ACC112 (cell line): ENCODE data around the gene CRABP2.
A peak's percentile ranks its signal among the peaks of the same experiment; 100 is the strongest.

ENCODE experiments used
- H2AFZ ChIP-seq: fragments of 200-600 bp; sonication (generic); one replicate; pipeline ENCODE4 v1.6.0; 2017; ENCODE audit warnings: antibody characterized with exemption, low read length; ENCODE audit not compliant: unreplicated experiment
- H3K27ac ChIP-seq: fragments of 200-600 bp; sonication (generic); 2 replicates; pipeline ENCODE4 v1.5.1; 2014; ENCODE audit warnings: low read depth, mild to moderate bottlenecking, antibody characterized with exemption, low read length, moderate library complexity
- H3K27me3 ChIP-seq: fragments of 200-600 bp; sonication (generic); 2 replicates; pipeline ENCODE4 v1.6.1; 2014; ENCODE audit warnings: mild to moderate bottlenecking, antibody characterized with exemption, low read length, moderate library complexity, mixed read lengths; ENCODE audit not compliant: insufficient read depth
- H3K36me3 ChIP-seq: fragments of 200-600 bp; sonication (generic); 2 replicates; pipeline ENCODE4 v1.6.1; 2016; ENCODE audit warnings: mild to moderate bottlenecking, antibody characterized with exemption, low read length, moderate library complexity, mixed read lengths; ENCODE audit not compliant: insufficient read depth
- H3K4me1 ChIP-seq: fragments of 200-600 bp; sonication (generic); one replicate; pipeline ENCODE4 v1.6.1; 2016; ENCODE audit warnings: low read length, mixed read lengths; ENCODE audit not compliant: insufficient read depth, unreplicated experiment, control insufficient read depth
- H3K4me3 ChIP-seq: fragments of 200-600 bp; sonication (generic); 2 replicates; pipeline ENCODE4 v1.5.1; 2014; ENCODE audit warnings: mild to moderate bottlenecking, low read depth, low read length
- H3K79me2 ChIP-seq: fragments of 200-600 bp; sonication (generic); one replicate; pipeline ENCODE4 v1.6.0; 2016; ENCODE audit warnings: low read length; ENCODE audit not compliant: control insufficient read depth, unreplicated experiment, insufficient read depth

The CRABP2 gene

DNA sequence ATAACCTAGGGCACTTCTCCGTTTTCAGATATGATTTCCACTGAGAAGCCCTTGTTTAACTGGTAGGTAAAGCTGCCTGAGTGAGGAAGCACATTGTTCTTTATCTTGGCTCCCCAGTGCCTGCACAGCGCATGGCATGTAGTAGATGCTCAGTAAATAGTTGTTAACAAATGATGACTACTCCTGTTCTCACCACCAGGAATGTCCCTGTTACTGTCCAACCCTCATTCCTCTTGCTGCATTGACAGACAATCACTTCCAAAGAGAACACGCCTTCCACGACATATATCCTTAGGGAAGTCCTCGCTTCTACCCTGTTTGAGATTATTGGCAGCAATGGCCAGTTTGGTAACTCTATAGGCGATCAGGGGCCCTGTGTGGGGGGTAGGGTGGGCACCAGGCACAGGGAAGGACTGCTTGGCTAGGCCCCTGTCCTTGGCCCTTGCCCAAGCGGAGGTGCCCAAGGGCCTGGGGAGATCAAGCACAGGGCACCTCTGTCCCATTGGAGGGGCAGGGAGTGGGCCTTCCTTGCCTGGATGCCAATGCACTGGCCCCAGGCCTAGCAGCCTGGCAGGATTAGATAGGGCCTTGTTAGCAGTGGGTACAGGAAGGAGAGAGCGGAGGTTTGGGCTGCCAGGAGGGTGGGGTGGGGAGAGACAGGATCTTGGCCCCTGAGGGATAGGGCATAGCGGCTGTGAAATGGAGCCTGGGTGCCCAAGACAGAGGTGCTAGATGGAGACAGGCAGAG is 38.3 kb downstream of the CRABP2 start:
- H3K4me3 ChIP-seq: no peak overlapping the region
- no peaks in the 10 kb centered on the region for H3K27me3 ChIP-seq
- H3K36me3 ChIP-seq: no peaks in the 10 kb centered on the region
- H3K4me1 ChIP-seq: peaks cover 23% of the 10 kb centered on the region
- H2AFZ ChIP-seq: no peak overlapping the region
- no peak overlapping the region for H3K27ac ChIP-seq
- H3K79me2 ChIP-seq: no peaks in the 10 kb centered on the region

DNA sequence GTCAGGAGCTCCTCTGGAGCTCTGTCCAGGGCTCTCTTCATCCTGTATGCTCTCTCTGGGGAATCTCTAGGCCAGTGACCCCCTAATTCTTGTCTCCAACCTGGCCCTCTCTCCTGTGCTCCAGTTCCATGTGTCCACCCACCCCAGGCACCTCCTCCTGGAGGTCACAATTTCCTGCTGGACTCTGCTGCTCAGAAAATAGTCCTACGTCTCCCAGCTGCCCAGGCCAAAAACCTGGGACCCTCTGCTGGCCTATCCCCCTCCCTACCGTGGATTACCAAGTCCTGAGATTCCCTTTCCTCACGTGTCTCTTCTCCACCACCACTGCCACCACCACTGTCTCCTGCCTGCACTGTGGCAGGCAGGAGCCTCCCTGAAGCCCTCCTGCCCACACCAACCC is 39.8 kb downstream of the CRABP2 start:
- H2AFZ ChIP-seq: no peak overlapping the region
- no peaks in the 10 kb centered on the region for H3K27me3 ChIP-seq
- no peak overlapping the region for H3K4me3 ChIP-seq
- H3K4me1 ChIP-seq: peaks cover 37% of the 10 kb centered on the region
- no peaks in the 10 kb centered on the region for H3K36me3 ChIP-seq
- H3K79me2 ChIP-seq: no peaks in the 10 kb centered on the region
- no peak overlapping the region for H3K27ac ChIP-seq

DNA sequence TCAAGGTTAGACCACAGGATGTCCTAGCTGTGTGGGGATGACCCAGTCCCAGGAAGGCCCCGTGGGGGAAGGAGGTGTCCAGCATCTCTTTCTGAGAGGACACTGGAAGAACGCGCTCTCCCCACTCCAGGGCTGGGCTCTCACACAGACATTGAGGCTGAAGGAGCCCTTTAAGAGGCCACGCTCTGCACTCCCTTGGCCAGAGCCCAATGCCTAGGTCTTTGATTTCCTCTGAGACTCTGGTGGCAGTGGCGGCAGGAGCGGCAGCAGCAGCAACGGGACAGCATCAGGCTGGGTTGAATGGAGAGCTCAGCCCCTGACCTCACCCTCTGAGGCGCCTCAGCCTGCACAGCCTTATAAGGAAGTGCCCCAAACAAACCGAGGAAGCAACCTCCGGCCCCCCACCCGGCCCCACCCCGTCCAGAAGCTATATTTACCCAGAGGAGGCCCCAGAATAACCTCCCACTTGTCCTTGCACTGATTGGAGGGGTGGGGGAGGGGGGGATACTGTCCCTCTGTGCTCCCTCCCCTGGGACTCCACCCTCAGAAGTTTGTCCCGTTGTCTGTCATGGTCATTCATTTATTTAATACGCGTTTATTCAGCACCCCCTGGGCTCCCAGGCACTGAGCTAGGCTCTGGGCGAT is 40.5 kb downstream of the CRABP2 start:
- no peaks in the 10 kb centered on the region for H3K79me2 ChIP-seq
- H2AFZ ChIP-seq: no peak overlapping the region
- H3K27ac ChIP-seq: no peak overlapping the region
- H3K27me3 ChIP-seq: no peaks in the 10 kb centered on the region
- H3K36me3 ChIP-seq: no peaks in the 10 kb centered on the region
- no peak overlapping the region for H3K4me3 ChIP-seq
- peaks cover 40% of the 10 kb centered on the region for H3K4me1 ChIP-seq

DNA sequence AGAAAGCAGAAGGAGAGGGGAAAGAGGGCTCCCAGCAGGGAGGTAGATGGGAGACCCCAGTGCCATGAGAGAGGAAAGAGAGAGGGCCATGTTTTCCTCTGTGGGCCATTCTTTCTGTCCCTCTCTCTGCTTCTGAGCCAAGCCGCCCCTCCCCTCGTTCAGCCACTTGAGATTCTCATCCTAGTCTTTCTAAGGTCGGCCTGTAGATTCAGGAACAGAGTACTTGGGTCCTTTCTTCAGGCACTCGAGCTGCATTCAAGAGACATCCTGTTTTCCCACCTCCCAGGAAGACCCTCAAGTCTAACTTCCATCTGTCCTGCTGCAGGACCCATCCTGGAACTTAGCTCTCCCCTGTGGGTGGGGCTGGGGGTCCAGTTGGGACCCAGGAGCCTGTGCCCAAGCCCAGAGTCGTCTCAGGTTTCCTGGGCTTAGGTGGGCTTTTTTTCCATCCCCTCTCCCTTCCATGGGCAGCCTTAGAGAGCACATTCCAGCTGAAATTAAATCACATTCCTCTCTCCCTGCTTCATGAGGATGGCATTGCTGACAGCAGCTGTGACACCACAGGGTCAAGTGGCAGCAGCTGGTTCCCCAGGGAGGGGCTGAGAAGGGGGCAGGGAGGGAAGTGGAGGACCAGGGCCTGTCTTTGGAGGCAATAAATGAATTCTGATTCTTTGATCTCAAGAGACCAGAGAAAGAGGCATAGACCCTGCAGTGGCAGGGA is 41.2 kb downstream of the CRABP2 start:
- H3K27me3 ChIP-seq: no peaks in the 10 kb centered on the region
- no peak overlapping the region for H2AFZ ChIP-seq
- no peaks in the 10 kb centered on the region for H3K36me3 ChIP-seq
- H3K4me1 ChIP-seq: peaks cover 46% of the 10 kb centered on the region
- H3K27ac ChIP-seq: no peak overlapping the region
- no peaks in the 10 kb centered on the region for H3K79me2 ChIP-seq
- H3K4me3 ChIP-seq: no peak overlapping the region

GRCh38 chr1:156663178-156663577 is 42.2 kb downstream of the CRABP2 start:
- H3K27me3 ChIP-seq: no peaks in the 10 kb centered on the region
- no peak overlapping the region for H3K27ac ChIP-seq
- H3K79me2 ChIP-seq: no peaks in the 10 kb centered on the region
- no peak overlapping the region for H3K4me3 ChIP-seq
- no peaks in the 10 kb centered on the region for H3K36me3 ChIP-seq
- no peak overlapping the region for H2AFZ ChIP-seq
- H3K4me1 ChIP-seq: peaks cover 47% of the 10 kb centered on the region

DNA sequence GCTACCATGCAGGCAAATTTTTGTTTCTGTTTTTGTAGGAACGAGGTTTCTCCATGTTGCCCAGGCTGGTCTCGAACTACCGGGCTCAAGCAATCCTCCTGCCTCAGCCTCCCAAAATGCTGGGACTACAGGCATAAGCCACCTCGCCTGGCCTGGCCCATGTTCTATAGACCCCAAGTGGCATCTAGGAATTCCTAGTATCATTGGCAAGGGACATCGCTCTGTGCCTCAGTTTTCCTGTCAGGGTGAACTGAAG is 42.7 kb downstream of the CRABP2 start:
- H3K36me3 ChIP-seq: no peaks in the 10 kb centered on the region
- peaks cover 47% of the 10 kb centered on the region for H3K4me1 ChIP-seq
- H3K27me3 ChIP-seq: no peaks in the 10 kb centered on the region
- no peak overlapping the region for H3K27ac ChIP-seq
- H2AFZ ChIP-seq: no peak overlapping the region
- H3K4me3 ChIP-seq: no peak overlapping the region
- no peaks in the 10 kb centered on the region for H3K79me2 ChIP-seq

GRCh38 chr1:156662005-156662799 is 43.2 kb downstream of the CRABP2 start:
- no peaks in the 10 kb centered on the region for H3K36me3 ChIP-seq
- H3K27me3 ChIP-seq: peaks cover 2% of the 10 kb centered on the region; the same call in 1 of the 2 replicates
- no peak overlapping the region for H3K4me3 ChIP-seq
- H3K4me1 ChIP-seq: peaks cover 48% of the 10 kb centered on the region
- H3K27ac ChIP-seq: peak overlapping the region; percentile 45
- H2AFZ ChIP-seq: peak overlapping the region; percentile 9
- H3K79me2 ChIP-seq: no peaks in the 10 kb centered on the region

GRCh38 chr1:156660752-156661112 is 44.7 kb downstream of the CRABP2 start:
- peak overlapping the region; percentile 70 for H3K27ac ChIP-seq
- H3K36me3 ChIP-seq: no peaks in the 10 kb centered on the region
- peaks cover 54% of the 10 kb centered on the region for H3K4me1 ChIP-seq
- H3K27me3 ChIP-seq: peaks cover 16% of the 10 kb centered on the region; the same call in 1 of the 2 replicates
- peak overlapping the region; percentile 67 for H3K4me3 ChIP-seq
- no peak overlapping the region for H2AFZ ChIP-seq
- no peaks in the 10 kb centered on the region for H3K79me2 ChIP-seq

GRCh38 chr1:156659988-156660751 is 45.2 kb downstream of the CRABP2 start:
- Histone ChIP-seq H3K27ac (peak overlapping the region; percentile 70), H3K36me3 (no peaks in the 10 kb centered on the region), H2AFZ (no peak overlapping the region), H3K4me3 (peak overlapping the region; percentile 67), H3K4me1 (peaks cover 54% of the 10 kb centered on the region), H3K79me2 (no peaks in the 10 kb centered on the region), H3K27me3 (peaks cover 22% of the 10 kb centered on the region)

DNA sequence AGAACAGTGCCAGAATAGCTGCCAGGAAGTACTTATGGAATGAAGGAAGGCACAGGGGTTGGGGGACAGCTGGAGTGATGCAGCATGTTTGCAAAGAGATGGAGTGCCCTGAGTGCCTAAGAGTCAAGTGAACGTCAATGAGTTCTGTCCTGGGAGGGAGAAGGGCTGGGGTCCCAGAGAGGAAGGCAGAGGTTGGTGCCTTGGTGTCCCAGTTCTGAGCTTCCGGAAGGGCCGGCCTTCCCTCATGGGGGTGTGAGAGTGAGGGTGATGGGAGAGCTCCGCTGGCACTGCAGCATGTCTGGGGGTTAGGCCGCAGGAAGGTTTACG is 45.8 kb downstream of the CRABP2 start:
- H3K36me3 ChIP-seq: no peaks in the 10 kb centered on the region
- H3K27me3 ChIP-seq: peaks cover 28% of the 10 kb centered on the region
- peak overlapping the region; percentile 36; the same call in 1 of the 2 replicates for H3K4me3 ChIP-seq
- peaks cover 51% of the 10 kb centered on the region for H3K4me1 ChIP-seq
- no peak overlapping the region for H2AFZ ChIP-seq
- H3K79me2 ChIP-seq: no peaks in the 10 kb centered on the region
- H3K27ac ChIP-seq: no peak overlapping the region
